H9 (cell line): ENCODE measurements around the gene PTPRN2. TPM values are rescaled to one million over a fixed set of nuclear protein-coding genes. Genes with fewer than 3 reads are reported as not detected.

Experiments
- DNase-seq: peaks from one replicate; pipeline ENCODE4 v3.0.0-alpha.2; 2017
- H2AFZ ChIP-seq: one replicate; pipeline ENCODE4 v1.6.1; 2013; ENCODE audit warnings: mild to moderate bottlenecking, low read length, control low read depth, moderate library complexity
- H2AK5ac ChIP-seq: 2 replicates; pipeline ENCODE4 v1.6.1; 2013; ENCODE audit warnings: low read length, control low read depth, mixed read lengths; ENCODE audit not compliant: insufficient read length
- H2BK120ac ChIP-seq: one replicate; pipeline ENCODE4 v1.6.1; 2013; ENCODE audit warnings: low read depth, mild to moderate bottlenecking, low read length, control low read depth, inconsistent platforms; ENCODE audit not compliant: poor library complexity, severe bottlenecking
- H2BK12ac ChIP-seq: 2 replicates; pipeline ENCODE4 v1.6.1; 2013; ENCODE audit warnings: low read length, control low read depth, mixed read lengths, low read depth; ENCODE audit not compliant: insufficient read length
- H2BK15ac ChIP-seq: 2 replicates; pipeline ENCODE4 v1.6.1; 2013; ENCODE audit warnings: low read depth, low read length, control low read depth
- H2BK20ac ChIP-seq: one replicate; pipeline ENCODE4 v1.6.1; 2013; ENCODE audit warnings: low read depth, mild to moderate bottlenecking, low read length, control low read depth, inconsistent platforms; ENCODE audit not compliant: poor library complexity, severe bottlenecking
- H2BK5ac ChIP-seq: 2 replicates; pipeline ENCODE4 v1.6.1; 2013; ENCODE audit warnings: low read length, control low read depth, mixed read lengths; ENCODE audit not compliant: insufficient read length
- H3K14ac ChIP-seq: 2 replicates; pipeline ENCODE4 v1.6.1; 2013; ENCODE audit warnings: low read length, control low read depth; ENCODE audit not compliant: insufficient read depth
- H3K18ac ChIP-seq: 2 replicates; pipeline ENCODE4 v1.6.1; 2013; ENCODE audit warnings: low read depth, mild to moderate bottlenecking, mixed read lengths, low read length, control low read depth; ENCODE audit not compliant: insufficient read length
- H3K23ac ChIP-seq: 2 replicates; pipeline ENCODE4 v1.6.1; 2013; ENCODE audit warnings: low read length, control low read depth, mixed read lengths, low read depth; ENCODE audit not compliant: insufficient read length
- H3K23me2 ChIP-seq: 2 replicates; pipeline ENCODE4 v1.6.1; 2013; ENCODE audit warnings: low read depth, mild to moderate bottlenecking, mixed read lengths, low read length, control low read depth; ENCODE audit not compliant: insufficient read length, poor library complexity, severe bottlenecking
- H3K27ac ChIP-seq: 2 replicates; pipeline ENCODE4 v1.5.1; 2013; ENCODE audit warnings: low read length, control low read depth, mixed read lengths, low read depth; ENCODE audit not compliant: insufficient read length
- H3K27me3 ChIP-seq: 2 replicates; pipeline ENCODE4 v1.6.1; 2013; ENCODE audit warnings: low read length, control low read depth, inconsistent platforms; ENCODE audit not compliant: insufficient read depth
- H3K4ac ChIP-seq: 2 replicates; pipeline ENCODE4 v1.6.1; 2013; ENCODE audit warnings: low read depth, mild to moderate bottlenecking, control low read depth, inconsistent platforms, low read length, moderate library complexity
- H3K4me1 ChIP-seq: 2 replicates; pipeline ENCODE4 v1.6.1; 2013; ENCODE audit warnings: low read length, control low read depth, inconsistent platforms; ENCODE audit not compliant: insufficient read depth
- H3K4me2 ChIP-seq: 2 replicates; pipeline ENCODE4 v1.6.1; 2013; ENCODE audit warnings: low read length, control low read depth, mixed read lengths; ENCODE audit not compliant: insufficient read length, insufficient read depth
- H3K56ac ChIP-seq: 2 replicates; pipeline ENCODE4 v1.6.1; 2013; ENCODE audit warnings: low read depth, mild to moderate bottlenecking, mixed read lengths, low read length, control low read depth; ENCODE audit not compliant: insufficient read length
- H3K79me1 ChIP-seq: 2 replicates; pipeline ENCODE4 v1.6.1; 2013; ENCODE audit warnings: low read depth, mild to moderate bottlenecking, moderate library complexity, low read length, control low read depth, inconsistent platforms; ENCODE audit not compliant: insufficient read depth, poor library complexity, severe bottlenecking
- H3K79me2 ChIP-seq: 2 replicates; pipeline ENCODE4 v1.6.1; 2013; ENCODE audit warnings: low read length, control low read depth, inconsistent platforms; ENCODE audit not compliant: insufficient read depth
- H3K9ac ChIP-seq: 2 replicates; pipeline ENCODE4 v1.6.1; 2013; ENCODE audit warnings: low read length, control low read depth, mixed read lengths; ENCODE audit not compliant: insufficient read length; ENCODE audit errors: extremely low read depth
- H3K9me3 ChIP-seq: one replicate; pipeline ENCODE4 v1.6.1; 2013; ENCODE audit warnings: low read depth, low read length, inconsistent platforms; ENCODE audit not compliant: control insufficient read depth
- H3T11ph ChIP-seq: one replicate; pipeline ENCODE4 v1.6.1; 2013; ENCODE audit warnings: mild to moderate bottlenecking, low read length, control low read depth, inconsistent platforms
- H4K20me1 ChIP-seq: one replicate; pipeline ENCODE4 v1.6.1; 2013; ENCODE audit not compliant: control insufficient read depth, insufficient read length, insufficient read depth
- H4K5ac ChIP-seq: 2 replicates; pipeline ENCODE4 v1.6.1; 2013; ENCODE audit warnings: low read depth, mild to moderate bottlenecking, mixed read lengths, low read length, control low read depth; ENCODE audit not compliant: insufficient read length
- H4K8ac ChIP-seq: replicated peaks from 2 replicates; pipeline ENCODE4 v1.6.1; 2013; ENCODE audit warnings: low read length, control low read depth, mixed read lengths, low read depth; ENCODE audit not compliant: insufficient read length
- H4K91ac ChIP-seq: 2 replicates; pipeline ENCODE4 v1.6.1; 2013; ENCODE audit warnings: low read depth, mild to moderate bottlenecking, moderate library complexity, mixed read lengths, low read length, control low read depth; ENCODE audit not compliant: insufficient read length
- H3K27ac Mint-ChIP-seq, 3 experiments: 2 replicates in 2 of 3; 3 replicates in 1 of 3; pipeline ENCODE4 v1.8.0; 2020 to 2021; ENCODE audit warnings: mixed read lengths in 3 of 3, mild to moderate bottlenecking in 1 of 3, moderate library complexity in 1 of 3
- H3K27me3 Mint-ChIP-seq: 2 replicates; pipeline ENCODE4 v1.8.0; 2021; ENCODE audit warnings: low read depth, mild to moderate bottlenecking, moderate library complexity, mixed read lengths
- H3K36me3 Mint-ChIP-seq, 3 experiments: 2 replicates in 2 of 3; 3 replicates in 1 of 3; pipeline ENCODE4 v1.8.0; 2020 to 2021; ENCODE audit warnings: low read depth in 3 of 3, mixed read lengths in 3 of 3; ENCODE audit not compliant: insufficient read depth in 1 of 3
- H3K4me1 Mint-ChIP-seq, 2 experiments: 2 replicates each; pipeline ENCODE4 v1.8.0; 2020; ENCODE audit warnings: mixed read lengths in 2 of 2
- H3K4me3 Mint-ChIP-seq, 2 experiments: 2 replicates in 1 of 2; 3 replicates in 1 of 2; pipeline ENCODE4 v1.8.0; 2020 to 2021; ENCODE audit warnings: mild to moderate bottlenecking in 2 of 2, mixed read lengths in 2 of 2, moderate library complexity in 1 of 2
- H3K9me3 Mint-ChIP-seq, 2 experiments: 2 replicates in 1 of 2; 3 replicates in 1 of 2; pipeline ENCODE4 v1.8.0; 2020; ENCODE audit warnings: mild to moderate bottlenecking in 2 of 2, mixed read lengths in 2 of 2, moderate library complexity in 1 of 2
- CTCF ChIP-seq: fragments of 200-600 bp; sonication (generic); conservative IDR thresholded peaks from 3 replicates; pipeline ENCODE4 v1.8.0; 2021; ENCODE audit warnings: antibody characterized with exemption, mild to moderate bottlenecking
- WGBS: extraction: QIAGEN DNeasy Blood & Tissue Kit; methylation state at CpG from one replicate; pipeline ENCODE4 v1.1.7; 2013; ENCODE audit warnings: missing lambda C conversion rate, low lambda C conversion rate, mixed read lengths; ENCODE audit not compliant: insufficient read length; ENCODE audit errors: extremely low coverage; 5-methylcytosine and 5-hydroxymethylcytosine counted together
- total RNA-seq: library from RNA; stranded (reverse); gene quantifications from 2 replicates; pipeline ENCODE4 v1.2.1, GENCODE V29; 2021

Gene PTPRN2
- total RNA-seq, 1 experiment from 2014 or later = 5.2 TPM

DNA sequence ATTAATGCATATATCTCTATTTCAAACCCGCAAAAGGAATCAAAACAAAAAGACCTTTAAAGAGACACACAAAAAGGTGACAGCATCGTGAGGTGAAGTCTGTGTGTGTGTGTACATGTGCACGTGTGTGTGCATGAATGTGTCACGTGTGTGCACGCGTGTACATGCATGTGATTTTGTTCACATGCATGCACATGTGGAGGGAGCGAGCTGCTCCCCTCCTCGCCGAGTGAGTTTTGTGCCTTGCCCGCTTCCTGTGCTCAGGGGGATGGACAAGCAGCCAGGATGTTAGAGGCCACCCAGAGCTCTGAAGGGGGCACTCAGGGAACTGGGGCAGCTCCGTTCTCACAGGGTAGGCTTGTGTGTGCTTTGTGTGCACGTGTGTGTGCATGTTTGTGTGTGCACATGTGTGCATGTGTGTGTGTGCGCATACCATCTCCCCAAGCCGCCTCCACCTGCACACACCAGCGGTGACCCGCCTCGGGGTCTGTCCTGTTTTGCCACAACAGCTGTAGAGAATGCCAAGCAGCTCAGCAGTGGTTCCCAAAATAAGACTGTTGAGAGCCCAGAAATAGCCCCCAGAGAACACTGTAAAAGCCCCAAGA, 191.2 kb downstream of the PTPRN2 start:
- H3T11ph ChIP-seq = no peak overlapping the region
- H2BK12ac ChIP-seq = no peak overlapping the region
- H3K56ac ChIP-seq = no peak overlapping the region
- Mint-ChIP-seq H3K27ac (peak overlapping the region in 2 of 3 experiments; percentile 27 to 55; a peak in 3 of 7 replicates), H3K27me3 (peaks cover 4% of the 10 kb centered on the region), H3K4me1 (peaks cover 33 to 41% of the 10 kb centered on the region in 2 experiments), H3K36me3 (peaks cover 0 to 8% (median 7%) of the 10 kb centered on the region in 3 experiments; a peak in 5 of 7 replicates), H3K4me3 (no peak overlapping the region), H3K9me3 (peaks cover 5 to 7% of the 10 kb centered on the region in 2 experiments)
- H3K27me3 ChIP-seq = no peaks in the 10 kb centered on the region
- no peak overlapping the region for H4K91ac ChIP-seq
- H3K18ac ChIP-seq = no peak overlapping the region
- no peak overlapping the region for H3K4ac ChIP-seq
- no peak overlapping the region for H3K9ac ChIP-seq
- no peaks in the 10 kb centered on the region for H3K23me2 ChIP-seq
- no peak overlapping the region for H2BK5ac ChIP-seq
- H4K8ac ChIP-seq = no peak overlapping the region
- H3K79me2 ChIP-seq = no peaks in the 10 kb centered on the region
- H2AK5ac ChIP-seq = no peak overlapping the region
- no peaks in the 10 kb centered on the region for H3K9me3 ChIP-seq
- no peak overlapping the region for H2BK120ac ChIP-seq
- H3K79me1 ChIP-seq = no peaks in the 10 kb centered on the region
- no peak overlapping the region for H4K5ac ChIP-seq
- H3K4me1 ChIP-seq = no peaks in the 10 kb centered on the region
- H3K4me2 ChIP-seq = no peak overlapping the region
- DNase-seq = no peak
- H2AFZ ChIP-seq = no peak overlapping the region
- H2BK20ac ChIP-seq = no peak overlapping the region
- no CpG with 5 or more reads among the region's 17 CpGs for WGBS
- no peak overlapping the region for H3K14ac ChIP-seq
- H2BK15ac ChIP-seq = no peak overlapping the region
- H3K27ac ChIP-seq = no peak overlapping the region
- no peak overlapping the region for H3K23ac ChIP-seq
- H4K20me1 ChIP-seq = no peaks in the 10 kb centered on the region
- TF ChIP-seq CTCF = no peak
